GM12873 (cell line): ENCODE results near the gene PIK3CB.

Experiments
- TF ChIP-seq, protein P1 (sequence below): IDR thresholded peaks from 2 replicates; pipeline ENCODE4 v1.5.1; 2012; ENCODE audit warnings: low read depth, mild to moderate bottlenecking, moderate library complexity, low read length, control low read depth; ENCODE audit not compliant: insufficient read depth; ENCODE audit errors: missing control alignments

Gene PIK3CB

DNA sequence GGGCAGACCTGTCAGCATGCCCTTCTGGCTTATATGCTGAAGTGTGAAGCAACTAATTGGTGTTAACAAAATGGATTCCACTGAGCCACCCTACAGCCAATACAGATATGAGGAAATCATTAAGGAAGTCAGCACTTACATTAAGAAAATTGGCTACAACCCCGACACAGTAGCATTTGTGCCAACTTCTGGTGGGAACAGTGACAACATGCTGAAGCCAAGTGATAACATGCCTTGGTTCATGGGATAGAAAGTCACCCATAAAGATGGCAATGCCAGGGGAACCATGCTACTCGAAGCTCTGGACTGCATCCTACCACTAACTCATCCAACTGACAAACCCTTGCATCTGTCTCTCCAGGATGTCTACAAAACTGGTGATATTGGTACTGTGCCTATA is 9.4 kb downstream of the PIK3CB start:
- TF ChIP-seq, protein P1, sequence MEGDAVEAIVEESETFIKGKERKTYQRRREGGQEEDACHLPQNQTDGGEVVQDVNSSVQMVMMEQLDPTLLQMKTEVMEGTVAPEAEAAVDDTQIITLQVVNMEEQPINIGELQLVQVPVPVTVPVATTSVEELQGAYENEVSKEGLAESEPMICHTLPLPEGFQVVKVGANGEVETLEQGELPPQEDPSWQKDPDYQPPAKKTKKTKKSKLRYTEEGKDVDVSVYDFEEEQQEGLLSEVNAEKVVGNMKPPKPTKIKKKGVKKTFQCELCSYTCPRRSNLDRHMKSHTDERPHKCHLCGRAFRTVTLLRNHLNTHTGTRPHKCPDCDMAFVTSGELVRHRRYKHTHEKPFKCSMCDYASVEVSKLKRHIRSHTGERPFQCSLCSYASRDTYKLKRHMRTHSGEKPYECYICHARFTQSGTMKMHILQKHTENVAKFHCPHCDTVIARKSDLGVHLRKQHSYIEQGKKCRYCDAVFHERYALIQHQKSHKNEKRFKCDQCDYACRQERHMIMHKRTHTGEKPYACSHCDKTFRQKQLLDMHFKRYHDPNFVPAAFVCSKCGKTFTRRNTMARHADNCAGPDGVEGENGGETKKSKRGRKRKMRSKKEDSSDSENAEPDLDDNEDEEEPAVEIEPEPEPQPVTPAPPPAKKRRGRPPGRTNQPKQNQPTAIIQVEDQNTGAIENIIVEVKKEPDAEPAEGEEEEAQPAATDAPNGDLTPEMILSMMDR = no peak

DNA sequence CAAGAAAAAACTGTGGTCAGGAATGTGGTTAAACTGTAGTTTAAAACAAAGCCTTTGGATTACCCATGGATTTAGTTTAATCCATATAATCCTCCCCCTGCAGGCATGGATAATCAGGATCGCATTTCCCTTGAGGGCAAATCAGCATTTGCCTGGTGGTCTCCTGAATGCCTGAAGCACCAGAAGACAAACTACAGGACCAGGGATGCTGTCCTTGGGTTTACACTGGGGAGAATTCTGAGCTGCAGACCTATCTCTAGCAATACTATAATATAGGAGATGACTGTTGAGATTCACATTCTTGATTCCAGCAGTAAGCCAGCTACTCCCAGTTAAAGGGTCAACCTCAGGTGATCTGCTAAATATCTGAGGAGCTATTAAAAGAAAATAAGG is 10.6 kb downstream of the PIK3CB start:
- TF ChIP-seq, protein P1 = no peak

DNA sequence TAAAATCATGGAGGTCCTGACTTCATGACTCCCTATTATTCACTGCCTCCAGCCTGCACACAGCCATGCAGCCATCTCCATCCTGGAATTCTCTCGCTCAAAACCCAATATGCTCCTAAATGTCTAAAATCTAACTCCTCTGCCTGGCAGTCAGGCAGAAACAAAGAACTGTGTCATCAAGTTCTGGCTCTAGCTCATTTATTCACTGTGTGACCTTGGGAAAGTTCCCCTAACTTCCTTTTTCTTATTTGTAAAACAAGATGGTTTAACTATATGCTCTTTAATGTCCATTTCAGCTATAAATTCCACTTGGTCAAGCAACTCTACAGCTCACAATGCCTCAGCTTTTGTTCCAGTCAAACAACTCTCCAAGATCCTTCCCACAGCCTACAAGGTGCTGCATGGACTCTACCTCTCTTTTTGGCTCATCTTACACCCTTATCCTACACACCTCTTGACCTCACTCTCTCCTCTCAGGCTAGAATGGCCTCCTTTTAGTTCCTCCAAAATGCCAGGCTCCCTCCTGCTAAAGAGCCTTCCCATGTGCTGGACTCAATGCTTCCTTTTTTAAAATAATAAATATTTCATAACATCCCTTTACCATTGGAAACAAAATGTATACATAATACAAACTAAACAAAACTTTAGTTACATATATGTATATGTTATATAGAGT is 16.4 kb downstream of the PIK3CB start:
- TF ChIP-seq, protein P1 = no peak

DNA sequence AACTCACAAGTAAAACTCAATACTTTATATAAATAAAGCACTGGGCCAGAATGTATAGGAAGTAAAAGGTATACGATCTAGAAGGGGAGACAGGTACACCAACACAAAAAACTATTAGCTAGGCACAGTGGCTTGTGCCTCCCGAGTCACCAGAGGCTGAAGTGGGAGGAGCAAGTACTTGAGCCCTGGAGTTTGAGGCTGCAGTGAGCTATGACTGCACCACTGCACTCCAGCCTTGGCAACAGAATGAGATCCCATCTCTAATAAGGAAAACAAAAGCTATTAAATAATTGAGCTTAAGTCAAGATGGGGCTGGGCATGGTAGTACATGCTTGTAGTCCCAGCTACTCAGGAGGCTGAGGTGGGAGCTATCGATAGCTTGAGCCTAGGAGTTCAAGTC is 17.0 kb downstream of the PIK3CB start:
- TF ChIP-seq, protein P1 = no peak

DNA sequence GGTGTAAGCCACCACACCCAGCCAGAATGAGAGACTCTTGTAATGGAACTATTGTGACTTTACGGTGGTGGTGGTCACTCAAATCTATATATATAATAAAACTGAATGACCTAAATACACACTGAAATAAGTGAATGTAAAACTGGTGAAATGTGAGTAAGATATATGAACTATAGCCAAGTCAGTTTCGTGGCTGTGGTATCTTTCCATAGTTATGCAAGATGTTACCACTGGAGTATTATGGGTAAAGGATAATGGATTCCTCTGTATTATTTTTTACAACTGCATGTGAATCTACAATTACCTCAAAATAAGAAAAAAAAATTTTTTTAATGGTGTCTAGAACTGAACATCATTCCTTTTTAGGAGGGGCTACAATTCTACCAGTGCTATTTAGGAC is 21.9 kb downstream of the PIK3CB start:
- TF ChIP-seq, protein P1 = no peak

DNA sequence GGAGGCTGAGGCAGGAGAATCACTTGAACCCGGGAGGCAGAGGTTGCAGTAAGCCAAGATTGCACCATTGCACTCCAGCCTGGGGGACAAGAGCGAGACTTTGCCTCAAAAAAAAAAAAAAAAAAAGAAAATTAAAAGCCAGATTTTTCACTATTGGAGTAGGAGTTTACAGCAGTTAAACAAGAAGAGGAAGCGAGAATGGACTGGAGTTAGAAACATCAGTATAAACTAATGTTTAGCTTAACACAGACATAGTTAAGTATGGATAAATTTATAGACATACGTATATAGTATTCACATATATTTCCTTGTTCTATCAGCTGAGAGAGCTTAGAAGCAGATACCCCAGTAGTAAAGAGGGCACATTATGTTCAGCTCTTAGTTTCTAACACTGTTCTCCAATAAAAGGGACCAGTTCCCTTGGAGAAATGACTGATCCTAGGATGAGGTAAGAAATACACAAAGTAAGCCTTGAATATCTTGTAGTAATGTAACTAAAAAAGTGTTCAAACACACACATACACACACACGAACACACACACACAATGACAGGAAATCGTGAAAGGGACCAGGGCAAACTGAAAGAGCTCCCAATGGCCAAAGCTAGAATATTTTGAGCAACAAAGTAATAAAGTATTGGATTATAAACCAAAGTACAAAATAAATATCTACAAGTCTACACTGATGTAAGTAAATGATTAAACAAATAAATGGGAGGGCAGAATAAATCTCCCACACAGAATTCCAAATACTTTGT is 25.1 kb downstream of the PIK3CB start:
- TF ChIP-seq, protein P1 = no peak

DNA sequence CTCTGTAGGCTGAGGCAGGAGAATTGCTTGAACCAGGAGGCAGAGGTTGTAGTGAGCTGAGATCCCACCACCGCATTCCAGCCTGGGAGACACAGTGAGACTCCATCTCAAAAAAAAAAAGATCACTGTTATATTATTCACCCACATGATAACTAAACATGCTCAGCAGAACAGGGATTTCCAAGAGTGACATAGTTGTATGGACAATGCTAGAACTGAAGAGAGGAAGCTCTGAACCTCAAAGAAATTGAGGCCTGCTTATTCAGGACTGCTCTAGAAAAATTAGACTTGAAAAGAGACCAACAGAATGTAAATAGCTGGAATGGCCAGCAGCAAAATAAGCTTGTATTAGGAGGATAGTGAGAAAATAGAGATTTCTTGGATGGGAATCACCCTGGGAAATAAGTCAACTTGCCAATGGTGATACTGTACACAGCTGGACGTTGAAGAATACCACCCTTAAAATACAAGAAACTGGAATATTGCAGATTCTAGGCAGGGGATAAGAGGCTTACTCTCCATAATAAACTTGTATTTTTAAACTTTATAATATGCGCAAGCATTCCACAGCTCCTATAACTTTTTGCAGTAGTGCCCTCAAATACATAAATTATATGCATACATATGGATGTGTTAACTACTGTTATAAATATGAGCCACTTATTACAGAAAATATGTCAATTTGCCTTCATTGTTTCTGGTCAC is 28.2 kb downstream of the PIK3CB start:
- TF ChIP-seq, protein P1 = no peak
